CD14-positive monocyte (primary cell): ENCODE measurements around the gene SLC19A2. TPM values are rescaled to one million over a fixed set of nuclear protein-coding genes. Genes with fewer than 3 reads are reported as not detected.

Experiments used
- DNase-seq, 3 donors: peaks; one replicate each; pipeline ENCODE4 v3.0.0-alpha.2; 2011 to 2022
- H2AFZ ChIP-seq: 2 replicates; pipeline ENCODE4 v1.6.0; 2012; ENCODE audit warnings: mild to moderate bottlenecking, low read depth, low read length, inconsistent platforms; ENCODE audit not compliant: insufficient read depth, poor library complexity, severe bottlenecking
- H3K27ac ChIP-seq, 2 donors: 1 replicate in 1 of 2; 2 replicates in 1 of 2; pipeline ENCODE4 v1.5.1; 2012 to 2013; ENCODE audit warnings: low read length in 2 of 2, control low read depth in 1 of 2, inconsistent platforms in 1 of 2, low read depth in 1 of 2, mild to moderate bottlenecking in 1 of 2
- H3K27me3 ChIP-seq, 2 donors: one replicate each; pipeline versions ENCODE4 v1.6.0 to v1.6.1; 2011 to 2013; ENCODE audit warnings: low read length in 2 of 2; ENCODE audit not compliant: control insufficient read depth in 2 of 2, insufficient read depth in 2 of 2
- H3K36me3 ChIP-seq, 2 donors: replicated peaks in 1 of 2; 1 replicate in 1 of 2; 2 replicates in 1 of 2; pipeline versions ENCODE4 v1.5.1 to v1.6.1; 2012 to 2013; ENCODE audit warnings: low read length in 2 of 2, control low read depth in 1 of 2, inconsistent platforms in 1 of 2, mild to moderate bottlenecking in 1 of 2; ENCODE audit not compliant: insufficient read depth in 2 of 2, control insufficient read depth in 1 of 2
- H3K4me1 ChIP-seq, 2 donors: 1 replicate in 1 of 2; 2 replicates in 1 of 2; pipeline versions ENCODE4 v1.5.1 to v1.6.1; 2012 to 2013; ENCODE audit warnings: low read length in 2 of 2, control low read depth in 1 of 2, inconsistent platforms in 1 of 2, mild to moderate bottlenecking in 1 of 2, moderate library complexity in 1 of 2; ENCODE audit not compliant: insufficient read depth in 2 of 2, control insufficient read depth in 1 of 2
- H3K4me2 ChIP-seq: replicated peaks from 2 replicates; pipeline ENCODE3; 2012; ENCODE audit warnings: low read length, moderate library complexity, mild to moderate bottlenecking; ENCODE audit not compliant: poor library complexity, severe bottlenecking; ENCODE audit errors: extremely low read depth
- H3K4me3 ChIP-seq, 3 experiments: fragments of 200-600 bp in 1 of 3; sonication (generic) in 1 of 3; replicated peaks in 1 of 3; 1 replicate in 2 of 3; 2 replicates in 1 of 3; pipeline ENCODE4 v1.5.1; 2011 to 2013; ENCODE audit warnings: low read length in 3 of 3, mild to moderate bottlenecking in 3 of 3, control low read depth in 2 of 3, low read depth in 2 of 3, inconsistent platforms in 1 of 3, moderate library complexity in 1 of 3
- H3K79me2 ChIP-seq: 2 replicates; pipeline ENCODE4 v1.6.0; 2012; ENCODE audit warnings: mild to moderate bottlenecking, control low read depth, inconsistent platforms, low read length, moderate library complexity; ENCODE audit not compliant: insufficient read depth
- H3K9ac ChIP-seq: 2 replicates; pipeline ENCODE4 v1.6.0; 2017; ENCODE audit warnings: low read length, mild to moderate bottlenecking; ENCODE audit not compliant: insufficient read depth, poor library complexity, severe bottlenecking
- H3K9me3 ChIP-seq, 2 donors: replicated peaks in 1 of 2; 1 replicate in 1 of 2; 2 replicates in 1 of 2; pipeline versions ENCODE4 v1.5.1 to v1.6.1; 2012 to 2013; ENCODE audit warnings: low read length in 2 of 2, control low read depth in 1 of 2; ENCODE audit not compliant: control insufficient read depth in 1 of 2, insufficient read depth in 1 of 2
- H4K20me1 ChIP-seq: 2 replicates; pipeline ENCODE4 v1.6.0; 2012; ENCODE audit warnings: mild to moderate bottlenecking, low read length, control low read depth, moderate library complexity; ENCODE audit not compliant: insufficient read depth
- H3K27ac Mint-ChIP-seq, 7 donors: one replicate each; pipeline ENCODE4 v1.8.0; 2020; ENCODE audit warnings: mild to moderate bottlenecking in 7 of 7, mixed read lengths in 7 of 7, moderate library complexity in 6 of 7, inconsistent platforms in 2 of 7
- H3K27me3 Mint-ChIP-seq, 3 donors: one replicate each; pipeline ENCODE4 v1.8.0; 2021 to 2022; ENCODE audit warnings: low read depth in 3 of 3, mild to moderate bottlenecking in 3 of 3, mixed read lengths in 3 of 3, moderate library complexity in 3 of 3, inconsistent platforms in 1 of 3
- H3K36me3 Mint-ChIP-seq, 2 donors: one replicate each; pipeline ENCODE4 v1.8.0; 2020; ENCODE audit warnings: mixed read lengths in 2 of 2, inconsistent platforms in 1 of 2, mild to moderate bottlenecking in 1 of 2
- H3K4me1 Mint-ChIP-seq: one replicate; pipeline ENCODE4 v1.8.0; 2020; ENCODE audit warnings: mild to moderate bottlenecking, mixed read lengths
- H3K4me3 Mint-ChIP-seq, 2 donors: one replicate each; pipeline ENCODE4 v1.8.0; 2020; ENCODE audit warnings: mild to moderate bottlenecking in 2 of 2, mixed read lengths in 2 of 2, moderate library complexity in 1 of 2
- H3K9me3 Mint-ChIP-seq, 7 donors: one replicate each; pipeline ENCODE4 v1.8.0; 2020 to 2022; ENCODE audit warnings: mixed read lengths in 7 of 7, mild to moderate bottlenecking in 6 of 7, moderate library complexity in 6 of 7, inconsistent platforms in 2 of 7
- WGBS: methylation state at CpG from one replicate; pipeline ENCODE4 v1.1.5; 2013; ENCODE audit warnings: missing lambda C conversion rate; ENCODE audit not compliant: insufficient coverage; 5-methylcytosine and 5-hydroxymethylcytosine counted together
- intact Hi-C, 2 donors: fragments of 100-400 bp; cut with micrococcal nuclease; formaldehyde crosslinking; loops; one replicate each; pipeline versions ENCODE4 v1.15.0 to v1.15.1; 2023
- polyA plus RNA-seq, 3 donors: library from polyadenylated mRNA; depleted of rRNA in 1 of 3; unstranded in 2 of 3; stranded (reverse) in 1 of 3; fragments of 300-500 nt in 2 of 3; fragments of >200 nt in 1 of 3; fragmentation: Illumina TruSeq in 2 of 3; gene quantifications; 1 replicate in 2 of 3; 2 replicates in 1 of 3; pipeline ENCODE4 v1.2.3, GENCODE V29; 2012 to 2021
- TF ChIP-seq, protein P1 (sequence below): fragments of 200-600 bp; IDR thresholded peaks from one replicate; pipeline ENCODE4 v1.8.0; 2022; ENCODE audit warnings: antibody characterized with exemption, mild to moderate bottlenecking

SLC19A2 gene
- polyA plus RNA-seq, 3 donors: 0.52 to 3.2 (median 0.81) TPM

DNA sequence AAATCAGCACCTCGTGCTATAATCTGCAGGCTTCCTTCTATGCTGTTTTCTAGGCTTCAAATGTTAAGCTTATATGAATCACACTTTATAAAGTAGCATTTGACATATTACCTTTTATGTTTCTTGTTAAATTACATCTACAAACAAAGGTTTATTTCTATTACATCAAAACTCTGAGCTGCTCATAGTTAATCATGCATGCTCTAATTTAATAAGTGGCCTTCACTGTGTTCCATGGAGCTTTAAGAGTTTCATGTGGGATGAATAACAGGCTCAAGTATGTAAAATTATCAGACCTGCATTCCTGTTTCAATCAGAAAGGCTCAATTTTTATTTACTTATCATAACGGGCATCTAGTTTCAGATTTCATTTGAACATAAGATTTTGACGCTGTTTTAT is 13.0 kb downstream of the SLC19A2 start:
- Mint-ChIP-seq H3K27ac (no peak overlapping the region), H3K9me3 (no peaks in the 10 kb centered on the region), H3K4me3 (no peak overlapping the region), H3K4me1 (peaks cover 2% of the 10 kb centered on the region), H3K36me3 (peaks cover 28 to 35% of the 10 kb centered on the region in 2 donors), H3K27me3 (peaks cover 0 to 3% (median 0%) of the 10 kb centered on the region in 3 donors)
- peaks cover 4 to 11% of the 10 kb centered on the region in 2 donors for H3K4me1 ChIP-seq
- no peak overlapping the region for H3K4me2 ChIP-seq
- H3K9ac ChIP-seq: no peak overlapping the region
- WGBS: no CpG with 5 or more reads among the region's 3 CpGs
- no peaks in the 10 kb centered on the region for H3K9me3 ChIP-seq
- peaks cover 7% of the 10 kb centered on the region for H3K79me2 ChIP-seq
- H3K4me3 ChIP-seq: no peak overlapping the region
- TF ChIP-seq, protein P1, sequence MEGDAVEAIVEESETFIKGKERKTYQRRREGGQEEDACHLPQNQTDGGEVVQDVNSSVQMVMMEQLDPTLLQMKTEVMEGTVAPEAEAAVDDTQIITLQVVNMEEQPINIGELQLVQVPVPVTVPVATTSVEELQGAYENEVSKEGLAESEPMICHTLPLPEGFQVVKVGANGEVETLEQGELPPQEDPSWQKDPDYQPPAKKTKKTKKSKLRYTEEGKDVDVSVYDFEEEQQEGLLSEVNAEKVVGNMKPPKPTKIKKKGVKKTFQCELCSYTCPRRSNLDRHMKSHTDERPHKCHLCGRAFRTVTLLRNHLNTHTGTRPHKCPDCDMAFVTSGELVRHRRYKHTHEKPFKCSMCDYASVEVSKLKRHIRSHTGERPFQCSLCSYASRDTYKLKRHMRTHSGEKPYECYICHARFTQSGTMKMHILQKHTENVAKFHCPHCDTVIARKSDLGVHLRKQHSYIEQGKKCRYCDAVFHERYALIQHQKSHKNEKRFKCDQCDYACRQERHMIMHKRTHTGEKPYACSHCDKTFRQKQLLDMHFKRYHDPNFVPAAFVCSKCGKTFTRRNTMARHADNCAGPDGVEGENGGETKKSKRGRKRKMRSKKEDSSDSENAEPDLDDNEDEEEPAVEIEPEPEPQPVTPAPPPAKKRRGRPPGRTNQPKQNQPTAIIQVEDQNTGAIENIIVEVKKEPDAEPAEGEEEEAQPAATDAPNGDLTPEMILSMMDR: no peak
- no peaks in the 10 kb centered on the region for H3K27me3 ChIP-seq
- intact Hi-C loops: no loop called here
- no peak overlapping the region for H2AFZ ChIP-seq
- H3K27ac ChIP-seq: no peak overlapping the region
- H4K20me1 ChIP-seq: no peaks in the 10 kb centered on the region
- no peak for DNase-seq
- peaks cover 3 to 6% of the 10 kb centered on the region in 2 donors for H3K36me3 ChIP-seq

DNA sequence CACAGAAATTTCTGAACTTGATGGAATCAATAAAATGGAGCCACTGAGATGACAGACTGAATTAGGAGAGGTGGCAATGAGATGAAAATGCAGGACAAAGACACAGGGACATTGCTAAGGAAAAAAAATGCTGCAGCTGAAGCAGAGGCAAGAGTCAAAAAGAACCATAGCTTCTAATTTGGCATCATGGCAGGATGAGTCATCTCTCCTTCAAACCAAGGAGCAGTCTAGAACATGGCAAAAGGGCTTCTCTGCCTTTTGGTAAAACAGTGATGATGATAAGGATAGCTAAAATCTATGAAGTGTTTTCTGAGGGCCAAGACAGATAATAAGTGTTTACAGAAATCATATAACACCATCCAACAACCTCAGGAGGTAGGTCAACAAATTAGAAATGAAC is 16.8 kb downstream of the SLC19A2 start:
- Histone ChIP-seq H3K4me1 (peaks cover 4 to 11% of the 10 kb centered on the region in 2 donors), H4K20me1 (no peaks in the 10 kb centered on the region), H3K27ac (no peak overlapping the region), H3K27me3 (no peaks in the 10 kb centered on the region), H3K4me2 (no peak overlapping the region), H3K4me3 (no peak overlapping the region), H2AFZ (no peak overlapping the region), H3K9me3 (no peaks in the 10 kb centered on the region), H3K9ac (no peak overlapping the region), H3K79me2 (no peaks in the 10 kb centered on the region), H3K36me3 (peaks cover 8 to 22% of the 10 kb centered on the region in 2 donors)
- peaks cover 29 to 38% of the 10 kb centered on the region in 2 donors for H3K36me3 Mint-ChIP-seq
- H3K27me3 Mint-ChIP-seq: no peaks in the 10 kb centered on the region
- intact Hi-C loops: loop anchor here (5.0 to 10.0 kb wide), 2 partner anchors 76 to 78 kb away; no protein-coding TSS in a partner anchor
- peak overlapping the region in 1 of 7 donors; percentile 2 for H3K27ac Mint-ChIP-seq
- H3K9me3 Mint-ChIP-seq: no peaks in the 10 kb centered on the region
- TF ChIP-seq, protein P1: no peak
- no peak for DNase-seq
- H3K4me1 Mint-ChIP-seq: no peaks in the 10 kb centered on the region
- no peak overlapping the region for H3K4me3 Mint-ChIP-seq
